HepG2 (cell line): Measurements from ENCODE around the gene SLC25A15. TPM values are rescaled to one million over a fixed set of nuclear protein-coding genes. Genes with fewer than 3 reads are reported as not detected.

Experiments used
- AGO1 ChIP-seq: fragments of 200-400 bp; formaldehyde crosslinking; IDR thresholded peaks from 2 replicates; pipeline ENCODE4 v1.6.1; 2017; ENCODE audit warnings: mild to moderate bottlenecking, low read depth, low read length, moderate library complexity; ENCODE audit not compliant: poor library complexity, severe bottlenecking
- ARNT ChIP-seq: fragments of 450-650 bp; IDR thresholded peaks from 2 replicates; pipeline ENCODE4 v1.6.1; 2017
- ATF7 ChIP-seq, 2 experiments: fragments of 450-650 bp in 1 of 2; sonication (generic) in 1 of 2; formaldehyde crosslinking in 1 of 2; IDR thresholded peaks; 2 replicates each; pipeline versions ENCODE4 v1.4.0 to v1.6.1; 2016 to 2020; ENCODE audit warnings: antibody characterized with exemption in 1 of 2, mild to moderate bottlenecking in 1 of 2, missing genetic modification reagents in 1 of 2
- ELF3 ChIP-seq: IDR thresholded peaks from 2 replicates; pipeline ENCODE4 v1.6.1; 2016; ENCODE audit warnings: missing genetic modification reagents, missing compliant biosample characterization
- GPN1 ChIP-seq: sonication (generic); formaldehyde crosslinking; IDR thresholded peaks from 2 replicates; pipeline ENCODE4 v1.5.1; 2020; ENCODE audit warnings: missing genetic modification reagents, borderline replicate concordance
- HNRNPH1 ChIP-seq: fragments of 200-400 bp; formaldehyde crosslinking; optimal IDR thresholded peaks from 2 replicates; pipeline ENCODE3; 2017; ENCODE audit warnings: mild to moderate bottlenecking, low read depth, low read length
- HNRNPK ChIP-seq: fragments of 200-400 bp; formaldehyde crosslinking; IDR thresholded peaks from 2 replicates; pipeline ENCODE4 v1.6.1; 2018; ENCODE audit warnings: low read length, low read depth, moderate library complexity, mild to moderate bottlenecking; ENCODE audit not compliant: poor library complexity, severe bottlenecking
- KLF9 ChIP-seq: IDR thresholded peaks from 2 replicates; pipeline ENCODE4 v1.6.1; 2016; ENCODE audit warnings: low read depth
- PHF21A ChIP-seq: sonication (generic); formaldehyde crosslinking; IDR thresholded peaks from 2 replicates; pipeline ENCODE4 v1.5.0; 2020; ENCODE audit warnings: mild to moderate bottlenecking, missing genetic modification reagents
- PREB ChIP-seq: sonication (generic); formaldehyde crosslinking; IDR thresholded peaks from 2 replicates; pipeline ENCODE4 v1.4.0; 2020; ENCODE audit warnings: missing genetic modification reagents
- PRPF4 ChIP-seq: fragments of 200-400 bp; formaldehyde crosslinking; IDR thresholded peaks from 2 replicates; pipeline ENCODE4 v1.6.1; 2016; ENCODE audit warnings: low read length, low read depth; ENCODE audit not compliant: poor library complexity, severe bottlenecking
- RCOR2 ChIP-seq: IDR thresholded peaks from 2 replicates; pipeline ENCODE4 v1.6.1; 2016; ENCODE audit warnings: missing biosample characterization, missing genetic modification reagents
- REPIN1 ChIP-seq: sonication (generic); formaldehyde crosslinking; IDR thresholded peaks from 2 replicates; pipeline ENCODE4 v1.8.0; 2022; ENCODE audit warnings: missing genetic modification reagents, low read depth, mild to moderate bottlenecking, borderline replicate concordance
- SMAD9 ChIP-seq: sonication (generic); formaldehyde crosslinking; IDR thresholded peaks from 2 replicates; pipeline ENCODE4 v1.5.1; 2020; ENCODE audit warnings: mild to moderate bottlenecking, missing genetic modification reagents
- SMC3 ChIP-seq: IDR thresholded peaks from 2 replicates; pipeline ENCODE4 v1.6.1; 2011; ENCODE audit warnings: low read length, improper control_type of control experiment
- SP4 ChIP-seq: sonication (generic); formaldehyde crosslinking; IDR thresholded peaks from 2 replicates; pipeline ENCODE4 v1.8.1; 2023; ENCODE audit warnings: mild to moderate bottlenecking, missing genetic modification reagents
- ZFP36L2 ChIP-seq: sonication (generic); formaldehyde crosslinking; IDR thresholded peaks from 2 replicates; pipeline ENCODE4 v1.4.0; 2020; ENCODE audit warnings: missing genetic modification reagents
- ZNF224 ChIP-seq: sonication (generic); formaldehyde crosslinking; IDR thresholded peaks from 2 replicates; pipeline ENCODE4 v1.5.0; 2020; ENCODE audit warnings: mild to moderate bottlenecking, missing genetic modification reagents
- ZNF441 ChIP-seq: sonication (generic); formaldehyde crosslinking; IDR thresholded peaks from 2 replicates; pipeline ENCODE4 v1.7.0; 2021; ENCODE audit warnings: missing genetic modification reagents, borderline replicate concordance
- ZNF451 ChIP-seq: sonication (generic); formaldehyde crosslinking; IDR thresholded peaks from 2 replicates; pipeline ENCODE4 v1.5.0; 2020; ENCODE audit warnings: mild to moderate bottlenecking, missing genetic modification reagents
- ZNF619 ChIP-seq: sonication (generic); formaldehyde crosslinking; IDR thresholded peaks from 2 replicates; pipeline ENCODE4 v1.4.0; 2020; ENCODE audit warnings: mild to moderate bottlenecking, missing genetic modification reagents
- ZNF737 ChIP-seq: sonication (generic); formaldehyde crosslinking; IDR thresholded peaks from 2 replicates; pipeline ENCODE4 v1.5.0; 2020; ENCODE audit warnings: missing genetic modification reagents, mild to moderate bottlenecking, borderline replicate concordance
- ZNF766 ChIP-seq: sonication (generic); formaldehyde crosslinking; IDR thresholded peaks from 2 replicates; pipeline ENCODE4 v1.5.0; 2020; ENCODE audit warnings: missing genetic modification reagents, borderline replicate concordance
- ZNF773 ChIP-seq: sonication (generic); formaldehyde crosslinking; IDR thresholded peaks from 2 replicates; pipeline ENCODE4 v1.4.0; 2020; ENCODE audit warnings: missing genetic modification reagents, borderline replicate concordance
- ZSCAN12 ChIP-seq: sonication (generic); formaldehyde crosslinking; IDR thresholded peaks from 2 replicates; pipeline ENCODE4 v1.9.0; 2021; ENCODE audit warnings: mild to moderate bottlenecking, missing genetic modification reagents
- ZSCAN31 ChIP-seq: sonication (generic); formaldehyde crosslinking; IDR thresholded peaks from 2 replicates; pipeline ENCODE4 v1.5.0; 2020; ENCODE audit warnings: low read depth, mild to moderate bottlenecking, missing genetic modification reagents
- polyA plus RNA-seq, 8 experiments: library from polyadenylated mRNA; depleted of rRNA in 3 of 8; stranded (reverse) in 7 of 8; unstranded in 1 of 8; fragments of >200 nt; fragmentation: Illumina TruSeq in 4 of 8; extraction: Trizol in 4 of 8; gene quantifications; 2 replicates each; pipeline versions ENCODE4 v1.2.1 to v1.2.3, GENCODE V29; 2011 to 2016; ENCODE audit warnings: low read depth in 4 of 8, missing spikeins in 1 of 8, mixed read lengths in 1 of 8; ENCODE audit not compliant: insufficient read depth in 1 of 8
- total RNA-seq, 5 experiments: library from RNA; depleted of rRNA; stranded (reverse); fragments of >200 nt; fragmentation: Illumina TruSeq; extraction: Trizol; gene quantifications; 2 replicates each; pipeline ENCODE4 v1.2.3, GENCODE V29; 2016; ENCODE audit warnings: low read depth in 1 of 5
- TF ChIP-seq, protein P1 (sequence below): sonication (generic); formaldehyde crosslinking; IDR thresholded peaks from 2 replicates; pipeline ENCODE4 v1.5.1; 2020; ENCODE audit warnings: mild to moderate bottlenecking, missing genetic modification reagents, moderate library complexity

Gene SLC25A15
- total and polyA plus RNA-seq, 2 of the 13 experiments (the other 11 are each of a cell fraction or from before 2014, with no cell fraction given), result 17.3 to 39.1 TPM

GRCh38 chr13:40770934-40771618 lies 18.3 kb upstream of the SLC25A15 start, which contains the start of gene MRPS31 (continued):
- TF ChIP-seq REPIN1 (CRISPR knock-in tag) (peak; percentile 99), ZNF451 (CRISPR knock-in tag) (peak; percentile 89; the same call in 1 of the 2 replicates), ELF3 (CRISPR knock-in tag) (peak; percentile 86), HNRNPH1 (peak; percentile 63), ZNF773 (CRISPR knock-in tag) (no peak), SMAD9 (CRISPR knock-in tag) (no peak), ZNF224 (CRISPR knock-in tag) (0 out of 2 replicates have a peak, but pooled peaks have one; percentile 82), AGO1 (peak; percentile 49), SMC3 (no peak; the same call in 1 of the 2 replicates), ZSCAN12 (no peak), GPN1 (CRISPR knock-in tag) (no peak), ATF7 (IDR thresholded peaks at IDR 0.05) (no peak), ATF7 (CRISPR knock-in tag; IDR thresholded peaks at IDR 0.05) (0 out of 2 replicates have a peak, but pooled peaks have one; percentile 58), ZNF737 (no peak), PHF21A (peak; percentile 64; the same call in 1 of the 2 replicates), ZNF619 (CRISPR knock-in tag) (no peak), ZNF441 (peak; percentile 91; the same call in 1 of the 2 replicates), RCOR2 (CRISPR knock-in tag) (no peak), ZFP36L2 (CRISPR knock-in tag) (no peak), PREB (CRISPR knock-in tag) (no peak), KLF9 (CRISPR knock-in tag) (peak; percentile 85; the same call in 1 of the 2 replicates), SP4 (CRISPR knock-in tag) (peak; percentile 93), ZNF766 (CRISPR knock-in tag) (0 out of 2 replicates have a peak, but pooled peaks have one; percentile 60), ARNT (no peak), PRPF4 (no peak), HNRNPK (no peak), ZSCAN31 (CRISPR knock-in tag) (peak; percentile 94)
- TF ChIP-seq, protein P1, sequence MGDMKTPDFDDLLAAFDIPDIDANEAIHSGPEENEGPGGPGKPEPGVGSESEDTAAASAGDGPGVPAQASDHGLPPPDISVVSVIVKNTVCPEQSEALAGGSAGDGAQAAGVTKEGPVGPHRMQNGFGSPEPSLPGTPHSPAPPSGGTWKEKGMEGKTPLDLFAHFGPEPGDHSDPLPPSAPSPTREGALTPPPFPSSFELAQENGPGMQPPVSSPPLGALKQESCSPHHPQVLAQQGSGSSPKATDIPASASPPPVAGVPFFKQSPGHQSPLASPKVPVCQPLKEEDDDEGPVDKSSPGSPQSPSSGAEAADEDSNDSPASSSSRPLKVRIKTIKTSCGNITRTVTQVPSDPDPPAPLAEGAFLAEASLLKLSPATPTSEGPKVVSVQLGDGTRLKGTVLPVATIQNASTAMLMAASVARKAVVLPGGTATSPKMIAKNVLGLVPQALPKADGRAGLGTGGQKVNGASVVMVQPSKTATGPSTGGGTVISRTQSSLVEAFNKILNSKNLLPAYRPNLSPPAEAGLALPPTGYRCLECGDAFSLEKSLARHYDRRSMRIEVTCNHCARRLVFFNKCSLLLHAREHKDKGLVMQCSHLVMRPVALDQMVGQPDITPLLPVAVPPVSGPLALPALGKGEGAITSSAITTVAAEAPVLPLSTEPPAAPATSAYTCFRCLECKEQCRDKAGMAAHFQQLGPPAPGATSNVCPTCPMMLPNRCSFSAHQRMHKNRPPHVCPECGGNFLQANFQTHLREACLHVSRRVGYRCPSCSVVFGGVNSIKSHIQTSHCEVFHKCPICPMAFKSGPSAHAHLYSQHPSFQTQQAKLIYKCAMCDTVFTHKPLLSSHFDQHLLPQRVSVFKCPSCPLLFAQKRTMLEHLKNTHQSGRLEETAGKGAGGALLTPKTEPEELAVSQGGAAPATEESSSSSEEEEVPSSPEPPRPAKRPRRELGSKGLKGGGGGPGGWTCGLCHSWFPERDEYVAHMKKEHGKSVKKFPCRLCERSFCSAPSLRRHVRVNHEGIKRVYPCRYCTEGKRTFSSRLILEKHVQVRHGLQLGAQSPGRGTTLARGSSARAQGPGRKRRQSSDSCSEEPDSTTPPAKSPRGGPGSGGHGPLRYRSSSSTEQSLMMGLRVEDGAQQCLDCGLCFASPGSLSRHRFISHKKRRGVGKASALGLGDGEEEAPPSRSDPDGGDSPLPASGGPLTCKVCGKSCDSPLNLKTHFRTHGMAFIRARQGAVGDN, result peak; percentile 97
